ENCODE results near the gene KCNJ13. TPM values are rescaled to one million over a fixed set of nuclear protein-coding genes. Genes with fewer than 3 reads are reported as not detected.

KCNJ13 gene
- polyA plus RNA-seq, 1 donor from 2014 or later = not detected

GRCh38 chr2:232791518-232791917 lies 15.2 kb upstream of the KCNJ13 start:
- H3K9ac ChIP-seq (ENCODE audit: low read length) = no peak overlapping the region
- no peak overlapping the region for H3K4me2 ChIP-seq (ENCODE audit: low read length)
- TF ChIP-seq, protein P1, sequence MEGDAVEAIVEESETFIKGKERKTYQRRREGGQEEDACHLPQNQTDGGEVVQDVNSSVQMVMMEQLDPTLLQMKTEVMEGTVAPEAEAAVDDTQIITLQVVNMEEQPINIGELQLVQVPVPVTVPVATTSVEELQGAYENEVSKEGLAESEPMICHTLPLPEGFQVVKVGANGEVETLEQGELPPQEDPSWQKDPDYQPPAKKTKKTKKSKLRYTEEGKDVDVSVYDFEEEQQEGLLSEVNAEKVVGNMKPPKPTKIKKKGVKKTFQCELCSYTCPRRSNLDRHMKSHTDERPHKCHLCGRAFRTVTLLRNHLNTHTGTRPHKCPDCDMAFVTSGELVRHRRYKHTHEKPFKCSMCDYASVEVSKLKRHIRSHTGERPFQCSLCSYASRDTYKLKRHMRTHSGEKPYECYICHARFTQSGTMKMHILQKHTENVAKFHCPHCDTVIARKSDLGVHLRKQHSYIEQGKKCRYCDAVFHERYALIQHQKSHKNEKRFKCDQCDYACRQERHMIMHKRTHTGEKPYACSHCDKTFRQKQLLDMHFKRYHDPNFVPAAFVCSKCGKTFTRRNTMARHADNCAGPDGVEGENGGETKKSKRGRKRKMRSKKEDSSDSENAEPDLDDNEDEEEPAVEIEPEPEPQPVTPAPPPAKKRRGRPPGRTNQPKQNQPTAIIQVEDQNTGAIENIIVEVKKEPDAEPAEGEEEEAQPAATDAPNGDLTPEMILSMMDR (IDR thresholded peaks at IDR 0.05; ENCODE audit: poor library complexity, severe bottlenecking) = no peak
- TF ChIP-seq EP300 (conservative IDR thresholded peaks at IDR 0.05; ENCODE audit: poor library complexity, severe bottlenecking) (no peak), POLR2AphosphoS5 (IDR thresholded peaks at IDR 0.05) (no peak)
- no peak overlapping the region for H3K27ac ChIP-seq (ENCODE audit: low read length)
- H3K36me3 ChIP-seq (ENCODE audit: insufficient read depth, low read length) = peaks cover 26% of the 10 kb centered on the region
- H2AFZ ChIP-seq (ENCODE audit: low read depth, low read length) = no peak overlapping the region
- H3K27me3 ChIP-seq (ENCODE audit: insufficient read depth, low read depth, low read length) = no peaks in the 10 kb centered on the region
- H4K20me1 ChIP-seq (ENCODE audit: insufficient read depth) = no peaks in the 10 kb centered on the region
- no peaks in the 10 kb centered on the region for H3K9me2 ChIP-seq (ENCODE audit: insufficient read depth, low read length)
- no peaks in the 10 kb centered on the region for H3K79me2 ChIP-seq (replicated peaks; ENCODE audit: insufficient read depth, low read length)
- no peaks in the 10 kb centered on the region for H3F3A ChIP-seq (ENCODE audit: insufficient read depth, low read length, poor library complexity, severe bottlenecking)
- H3K9me3 ChIP-seq (ENCODE audit: low read length) = no peaks in the 10 kb centered on the region
- H3K4me3 ChIP-seq (ENCODE audit: low read length) = no peak overlapping the region

GRCh38 chr2:232789082-232789481 lies 12.7 kb upstream of the KCNJ13 start:
- Histone ChIP-seq H3K79me2 (replicated peaks; ENCODE audit: insufficient read depth, low read length) (no peaks in the 10 kb centered on the region), H2AFZ (ENCODE audit: low read depth, low read length) (no peak overlapping the region), H3K9ac (ENCODE audit: low read length) (no peak overlapping the region), H3F3A (ENCODE audit: insufficient read depth, low read length, poor library complexity, severe bottlenecking) (no peaks in the 10 kb centered on the region), H4K20me1 (ENCODE audit: insufficient read depth) (no peaks in the 10 kb centered on the region), H3K27ac (ENCODE audit: low read length) (no peak overlapping the region), H3K4me2 (ENCODE audit: low read length) (no peak overlapping the region), H3K9me3 (ENCODE audit: low read length) (no peaks in the 10 kb centered on the region), H3K9me2 (ENCODE audit: insufficient read depth, low read length) (no peaks in the 10 kb centered on the region), H3K36me3 (ENCODE audit: insufficient read depth, low read length) (peaks cover 20% of the 10 kb centered on the region), H3K27me3 (ENCODE audit: insufficient read depth, low read depth, low read length) (no peaks in the 10 kb centered on the region), H3K4me3 (ENCODE audit: low read length) (no peak overlapping the region)
- no peak for TF ChIP-seq TAF1 (IDR thresholded peaks at IDR 0.05; ENCODE audit: low read depth)
- TF ChIP-seq EZH2 (IDR thresholded peaks at IDR 0.05; ENCODE audit: borderline replicate concordance, insufficient read depth, low read length, poor library complexity, severe bottlenecking) = no peak
- no peak for TF ChIP-seq SMC3 (conservative IDR thresholded peaks at IDR 0.05; ENCODE audit: poor library complexity)
- TF ChIP-seq EP300 (conservative IDR thresholded peaks at IDR 0.05; ENCODE audit: poor library complexity, severe bottlenecking) = no peak
- TF ChIP-seq, protein P1 (IDR thresholded peaks at IDR 0.05; ENCODE audit: poor library complexity, severe bottlenecking) = no peak
- TF ChIP-seq RAD21 (conservative IDR thresholded peaks at IDR 0.05) = no peak
- no peak for TF ChIP-seq REST (IDR thresholded peaks at IDR 0.05; ENCODE audit: borderline replicate concordance)
- no peak for TF ChIP-seq POLR2AphosphoS5 (IDR thresholded peaks at IDR 0.05)
- no peak for TF ChIP-seq MXI1 (conservative IDR thresholded peaks at IDR 0.05; ENCODE audit: poor library complexity, severe bottlenecking)

Measured in neural cell (in vitro differentiated cells).